HepG2 (cell line): ENCODE data around the gene C14orf93. TPM values are rescaled to one million over a fixed set of nuclear protein-coding genes. Genes with fewer than 3 reads are reported as not detected.

Source experiments
- AHR ChIP-seq: IDR thresholded peaks from 2 replicates; pipeline ENCODE4 v1.6.1; 2018; ENCODE audit warnings: missing genetic modification reagents, missing compliant biosample characterization
- IRX3 ChIP-seq: sonication (generic); formaldehyde crosslinking; IDR thresholded peaks from 2 replicates; pipeline ENCODE4 v1.8.1; 2023; ENCODE audit warnings: mild to moderate bottlenecking, low read depth, missing genetic modification reagents, borderline replicate concordance
- KDM5A ChIP-seq: fragments of 200-600 bp; sonication (generic); IDR thresholded peaks from 2 replicates; pipeline ENCODE4 v1.7.0; 2018; ENCODE audit warnings: antibody characterized with exemption, mild to moderate bottlenecking, low read length, borderline replicate concordance
- MAF1 ChIP-seq: sonication (generic); formaldehyde crosslinking; IDR thresholded peaks from 2 replicates; pipeline ENCODE4 v1.5.0; 2020; ENCODE audit warnings: missing genetic modification reagents, borderline replicate concordance
- MATR3 ChIP-seq: sonication (generic); formaldehyde crosslinking; IDR thresholded peaks from 2 replicates; pipeline ENCODE4 v1.4.0; 2020; ENCODE audit warnings: missing genetic modification reagents
- NR2F1 ChIP-seq, 2 experiments: fragments of 450-650 bp in 1 of 2; formaldehyde crosslinking in 1 of 2; IDR thresholded peaks; 2 replicates each; pipeline versions ENCODE4 v1.5.0 to v1.6.1; 2016 to 2020; ENCODE audit warnings: mild to moderate bottlenecking in 1 of 2, missing compliant biosample characterization in 1 of 2, missing genetic modification reagents in 1 of 2, moderate library complexity in 1 of 2
- RBM22 ChIP-seq: fragments of 200-400 bp; formaldehyde crosslinking; optimal IDR thresholded peaks from 2 replicates; pipeline ENCODE3; 2017; ENCODE audit warnings: mild to moderate bottlenecking, low read length, moderate library complexity
- SMARCE1 ChIP-seq: fragments of 450-650 bp; IDR thresholded peaks from 2 replicates; pipeline ENCODE4 v1.6.1; 2017; ENCODE audit warnings: borderline replicate concordance
- SRY ChIP-seq: sonication (generic); formaldehyde crosslinking; IDR thresholded peaks from 2 replicates; pipeline ENCODE4 v1.8.0; 2022; ENCODE audit warnings: mild to moderate bottlenecking, missing genetic modification reagents
- ZNF260 ChIP-seq: sonication (generic); formaldehyde crosslinking; IDR thresholded peaks from 2 replicates; pipeline ENCODE4 v1.4.0; 2020; ENCODE audit warnings: missing genetic modification reagents, low read depth, mild to moderate bottlenecking, borderline replicate concordance
- ZNF567 ChIP-seq: sonication (generic); formaldehyde crosslinking; IDR thresholded peaks from 2 replicates; pipeline ENCODE4 v1.8.1; 2023; ENCODE audit warnings: mild to moderate bottlenecking, missing genetic modification reagents, borderline replicate concordance
- polyA plus RNA-seq, 8 experiments: library from polyadenylated mRNA; depleted of rRNA in 3 of 8; stranded (reverse) in 7 of 8; unstranded in 1 of 8; fragments of >200 nt; fragmentation: Illumina TruSeq in 4 of 8; extraction: Trizol in 4 of 8; gene quantifications; 2 replicates each; pipeline versions ENCODE4 v1.2.1 to v1.2.3, GENCODE V29; 2011 to 2016; ENCODE audit warnings: low read depth in 4 of 8, missing spikeins in 1 of 8, mixed read lengths in 1 of 8; ENCODE audit not compliant: insufficient read depth in 1 of 8
- total RNA-seq, 5 experiments: library from RNA; depleted of rRNA; stranded (reverse); fragments of >200 nt; fragmentation: Illumina TruSeq; extraction: Trizol; gene quantifications; 2 replicates each; pipeline ENCODE4 v1.2.3, GENCODE V29; 2016; ENCODE audit warnings: low read depth in 1 of 5
- TF ChIP-seq, protein P1 (sequence below): sonication (generic); formaldehyde crosslinking; IDR thresholded peaks from 2 replicates; pipeline ENCODE4 v1.4.0; 2020; ENCODE audit warnings: mild to moderate bottlenecking, missing genetic modification reagents
- TF ChIP-seq, protein P2 (sequence below): sonication (generic); formaldehyde crosslinking; IDR thresholded peaks from 2 replicates; pipeline ENCODE4 v1.8.0; 2022; ENCODE audit warnings: mild to moderate bottlenecking, missing genetic modification reagents, moderate library complexity
- TF ChIP-seq, protein P3 (sequence below): sonication (generic); formaldehyde crosslinking; IDR thresholded peaks from 2 replicates; pipeline ENCODE4 v1.4.0; 2020; ENCODE audit warnings: missing genetic modification reagents
- TF ChIP-seq, protein P4 (sequence below): fragments of 450-650 bp; IDR thresholded peaks from 2 replicates; pipeline ENCODE4 v1.6.1; 2016

Gene C14orf93
- total and polyA plus RNA-seq, 2 of the 13 experiments (the other 11 are each of a cell fraction or from before 2014, with no cell fraction given) = 11.4 to 22.5 TPM

DNA sequence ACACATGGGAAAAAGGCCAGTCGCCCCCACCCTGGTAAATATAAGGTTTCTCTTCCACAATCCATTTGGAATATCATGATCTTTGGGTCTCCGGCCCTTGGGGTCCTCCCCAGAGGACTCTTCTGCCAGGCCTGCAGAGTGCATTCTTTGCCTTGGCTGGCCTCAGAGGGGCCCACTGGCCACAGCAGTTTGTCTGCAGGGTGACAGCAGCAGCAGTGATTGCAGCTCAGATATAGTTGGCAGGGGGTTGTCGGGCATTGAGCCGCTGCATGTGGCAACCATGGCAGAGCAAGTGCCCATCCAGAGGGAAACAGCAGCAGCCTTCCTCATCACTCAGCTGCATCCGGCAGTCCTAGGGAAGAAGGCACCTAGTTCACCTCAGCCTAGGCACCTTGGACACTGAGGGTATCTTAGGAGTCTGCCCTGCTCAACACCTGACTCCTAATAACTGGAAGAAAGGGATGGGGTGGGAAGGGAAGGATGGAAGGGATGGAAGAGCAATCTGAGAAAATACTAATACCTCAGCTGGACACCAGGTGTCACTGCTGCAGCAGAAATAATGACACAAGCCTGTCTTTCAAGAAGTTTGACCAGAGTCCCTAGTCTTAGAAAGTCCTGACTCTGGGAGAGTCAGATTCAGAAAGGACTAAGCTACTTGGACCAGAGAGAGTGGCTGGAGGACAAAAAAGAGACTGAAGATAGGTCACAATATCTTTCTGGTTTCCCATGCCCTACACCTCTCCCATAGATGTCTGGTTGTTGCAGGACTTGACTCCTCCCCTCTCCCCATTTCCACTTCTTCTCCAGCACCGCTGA, 36.5 kb downstream of the C14orf93 start (continued):
- TF ChIP-seq, protein P1, sequence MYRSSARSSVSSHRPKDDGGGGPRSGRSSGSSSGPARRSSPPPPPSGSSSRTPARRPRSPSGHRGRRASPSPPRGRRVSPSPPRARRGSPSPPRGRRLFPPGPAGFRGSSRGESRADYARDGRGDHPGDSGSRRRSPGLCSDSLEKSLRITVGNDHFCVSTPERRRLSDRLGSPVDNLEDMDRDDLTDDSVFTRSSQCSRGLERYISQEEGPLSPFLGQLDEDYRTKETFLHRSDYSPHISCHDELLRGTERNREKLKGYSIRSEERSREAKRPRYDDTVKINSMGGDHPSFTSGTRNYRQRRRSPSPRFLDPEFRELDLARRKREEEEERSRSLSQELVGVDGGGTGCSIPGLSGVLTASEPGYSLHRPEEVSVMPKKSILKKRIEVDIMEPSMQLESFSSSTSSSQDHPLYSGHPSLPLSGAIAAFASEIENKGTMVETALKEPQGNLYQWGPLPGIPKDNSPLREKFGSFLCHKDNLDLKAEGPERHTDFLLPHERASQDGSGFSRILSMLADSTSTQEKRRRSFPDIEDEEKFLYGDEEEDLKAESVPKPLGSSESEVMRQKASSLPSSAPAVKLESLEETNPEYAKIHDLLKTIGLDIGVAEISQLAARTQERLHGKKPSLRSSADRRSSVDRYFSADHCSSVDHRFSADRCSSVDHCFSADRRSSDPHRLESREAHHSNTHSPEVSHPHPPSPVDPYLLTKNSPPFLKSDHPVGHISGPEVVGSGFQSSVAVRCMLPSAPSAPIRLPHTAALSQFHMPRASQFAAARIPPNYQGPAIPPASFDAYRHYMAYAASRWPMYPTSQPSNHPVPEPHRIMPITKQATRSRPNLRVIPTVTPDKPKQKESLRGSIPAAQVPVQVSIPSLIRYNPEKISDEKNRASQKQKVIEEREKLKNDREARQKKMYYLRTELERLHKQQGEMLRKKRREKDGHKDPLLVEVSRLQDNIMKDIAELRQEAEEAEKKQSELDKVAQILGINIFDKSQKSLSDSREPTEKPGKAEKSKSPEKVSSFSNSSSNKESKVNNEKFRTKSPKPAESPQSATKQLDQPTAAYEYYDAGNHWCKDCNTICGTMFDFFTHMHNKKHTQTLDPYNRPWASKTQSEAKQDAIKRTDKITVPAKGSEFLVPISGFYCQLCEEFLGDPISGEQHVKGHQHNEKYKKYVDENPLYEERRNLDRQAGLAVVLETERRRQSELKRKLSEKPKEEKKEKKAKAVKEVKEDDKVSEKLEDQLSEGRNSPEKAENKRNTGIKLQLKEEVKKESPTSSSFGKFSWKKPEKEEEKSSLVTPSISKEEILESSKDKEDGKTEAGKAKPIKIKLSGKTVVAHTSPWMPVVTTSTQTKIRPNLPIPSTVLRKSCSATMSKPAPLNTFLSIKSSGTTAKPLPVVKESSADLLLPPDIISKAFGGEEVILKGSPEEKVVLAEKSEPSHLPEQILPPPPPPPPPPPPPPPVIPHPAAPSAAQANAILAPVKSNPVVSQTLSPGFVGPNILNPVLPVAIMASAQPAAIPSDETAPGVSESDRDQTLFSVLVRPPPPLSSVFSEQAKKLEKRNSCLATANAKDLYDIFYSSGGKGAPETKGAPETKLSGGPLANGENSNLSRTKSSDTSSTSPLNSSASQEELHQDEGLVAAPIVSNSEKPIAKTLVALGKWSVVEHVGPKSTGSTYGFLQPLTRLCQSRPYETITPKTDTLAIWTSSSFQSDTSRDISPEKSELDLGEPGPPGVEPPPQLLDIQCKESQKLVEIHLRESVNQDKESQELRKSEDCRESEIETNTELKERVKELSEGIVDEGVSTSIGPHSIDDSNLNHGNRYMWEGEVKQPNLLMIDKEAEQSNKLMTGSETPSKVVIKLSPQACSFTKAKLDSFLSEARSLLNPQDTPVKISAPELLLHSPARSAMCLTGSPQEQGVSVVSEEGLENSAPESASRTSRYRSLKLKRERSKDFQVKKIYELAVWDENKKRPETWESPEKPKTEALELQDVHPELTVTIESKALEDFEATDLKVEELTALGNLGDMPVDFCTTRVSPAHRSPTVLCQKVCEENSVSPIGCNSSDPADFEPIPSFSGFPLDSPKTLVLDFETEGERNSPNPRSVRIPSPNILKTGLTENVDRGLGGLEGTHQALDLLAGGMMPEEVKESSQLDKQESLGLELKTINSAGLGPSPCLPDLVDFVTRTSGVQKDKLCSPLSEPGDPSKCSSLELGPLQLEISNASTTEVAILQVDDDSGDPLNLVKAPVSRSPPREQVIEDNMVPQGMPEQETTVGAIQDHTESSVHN (CRISPR knock-in tag) = 0 out of 2 replicates have a peak, but pooled peaks have one; percentile 26
- no peak for TF ChIP-seq MAF1 (CRISPR knock-in tag)
- no peak for TF ChIP-seq SRY (CRISPR knock-in tag)
- TF ChIP-seq, protein P2, sequence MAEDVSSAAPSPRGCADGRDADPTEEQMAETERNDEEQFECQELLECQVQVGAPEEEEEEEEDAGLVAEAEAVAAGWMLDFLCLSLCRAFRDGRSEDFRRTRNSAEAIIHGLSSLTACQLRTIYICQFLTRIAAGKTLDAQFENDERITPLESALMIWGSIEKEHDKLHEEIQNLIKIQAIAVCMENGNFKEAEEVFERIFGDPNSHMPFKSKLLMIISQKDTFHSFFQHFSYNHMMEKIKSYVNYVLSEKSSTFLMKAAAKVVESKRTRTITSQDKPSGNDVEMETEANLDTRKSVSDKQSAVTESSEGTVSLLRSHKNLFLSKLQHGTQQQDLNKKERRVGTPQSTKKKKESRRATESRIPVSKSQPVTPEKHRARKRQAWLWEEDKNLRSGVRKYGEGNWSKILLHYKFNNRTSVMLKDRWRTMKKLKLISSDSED (CRISPR knock-in tag) = no peak
- peak; percentile 79 for TF ChIP-seq KDM5A
- TF ChIP-seq ZNF260 = no peak
- TF ChIP-seq MATR3 (CRISPR knock-in tag) = no peak
- no peak; the same call in 1 of the 2 replicates for TF ChIP-seq AHR (CRISPR knock-in tag)
- no peak; the same call in 1 of the 2 replicates for TF ChIP-seq ZNF567 (CRISPR knock-in tag)
- TF ChIP-seq, protein P3, sequence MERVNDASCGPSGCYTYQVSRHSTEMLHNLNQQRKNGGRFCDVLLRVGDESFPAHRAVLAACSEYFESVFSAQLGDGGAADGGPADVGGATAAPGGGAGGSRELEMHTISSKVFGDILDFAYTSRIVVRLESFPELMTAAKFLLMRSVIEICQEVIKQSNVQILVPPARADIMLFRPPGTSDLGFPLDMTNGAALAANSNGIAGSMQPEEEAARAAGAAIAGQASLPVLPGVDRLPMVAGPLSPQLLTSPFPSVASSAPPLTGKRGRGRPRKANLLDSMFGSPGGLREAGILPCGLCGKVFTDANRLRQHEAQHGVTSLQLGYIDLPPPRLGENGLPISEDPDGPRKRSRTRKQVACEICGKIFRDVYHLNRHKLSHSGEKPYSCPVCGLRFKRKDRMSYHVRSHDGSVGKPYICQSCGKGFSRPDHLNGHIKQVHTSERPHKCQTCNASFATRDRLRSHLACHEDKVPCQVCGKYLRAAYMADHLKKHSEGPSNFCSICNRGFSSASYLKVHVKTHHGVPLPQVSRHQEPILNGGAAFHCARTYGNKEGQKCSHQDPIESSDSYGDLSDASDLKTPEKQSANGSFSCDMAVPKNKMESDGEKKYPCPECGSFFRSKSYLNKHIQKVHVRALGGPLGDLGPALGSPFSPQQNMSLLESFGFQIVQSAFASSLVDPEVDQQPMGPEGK (CRISPR knock-in tag) = peak; percentile 64
- TF ChIP-seq RBM22 = peak; percentile 93
- TF ChIP-seq SMARCE1 = no peak
- no peak for TF ChIP-seq IRX3 (CRISPR knock-in tag)
- TF ChIP-seq, protein P4, sequence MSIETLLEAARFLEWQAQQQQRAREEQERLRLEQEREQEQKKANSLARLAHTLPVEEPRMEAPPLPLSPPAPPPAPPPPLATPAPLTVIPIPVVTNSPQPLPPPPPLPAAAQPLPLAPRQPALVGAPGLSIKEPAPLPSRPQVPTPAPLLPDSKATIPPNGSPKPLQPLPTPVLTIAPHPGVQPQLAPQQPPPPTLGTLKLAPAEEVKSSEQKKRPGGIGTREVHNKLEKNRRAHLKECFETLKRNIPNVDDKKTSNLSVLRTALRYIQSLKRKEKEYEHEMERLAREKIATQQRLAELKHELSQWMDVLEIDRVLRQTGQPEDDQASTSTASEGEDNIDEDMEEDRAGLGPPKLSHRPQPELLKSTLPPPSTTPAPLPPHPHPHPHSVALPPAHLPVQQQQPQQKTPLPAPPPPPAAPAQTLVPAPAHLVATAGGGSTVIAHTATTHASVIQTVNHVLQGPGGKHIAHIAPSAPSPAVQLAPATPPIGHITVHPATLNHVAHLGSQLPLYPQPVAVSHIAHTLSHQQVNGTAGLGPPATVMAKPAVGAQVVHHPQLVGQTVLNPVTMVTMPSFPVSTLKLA = no peak
- no peak; a peak in 1 of 4 replicates for TF ChIP-seq NR2F1 (CRISPR knock-in tag; IDR thresholded peaks at IDR 0.05)
